Measurements from ENCODE around the gene OR4D2. TPM values are rescaled to one million over a fixed set of nuclear protein-coding genes. Genes with fewer than 3 reads are reported as not detected.

OR4D2 gene
- total RNA-seq, 1 donor from 2014 or later, result not detected

DNA sequence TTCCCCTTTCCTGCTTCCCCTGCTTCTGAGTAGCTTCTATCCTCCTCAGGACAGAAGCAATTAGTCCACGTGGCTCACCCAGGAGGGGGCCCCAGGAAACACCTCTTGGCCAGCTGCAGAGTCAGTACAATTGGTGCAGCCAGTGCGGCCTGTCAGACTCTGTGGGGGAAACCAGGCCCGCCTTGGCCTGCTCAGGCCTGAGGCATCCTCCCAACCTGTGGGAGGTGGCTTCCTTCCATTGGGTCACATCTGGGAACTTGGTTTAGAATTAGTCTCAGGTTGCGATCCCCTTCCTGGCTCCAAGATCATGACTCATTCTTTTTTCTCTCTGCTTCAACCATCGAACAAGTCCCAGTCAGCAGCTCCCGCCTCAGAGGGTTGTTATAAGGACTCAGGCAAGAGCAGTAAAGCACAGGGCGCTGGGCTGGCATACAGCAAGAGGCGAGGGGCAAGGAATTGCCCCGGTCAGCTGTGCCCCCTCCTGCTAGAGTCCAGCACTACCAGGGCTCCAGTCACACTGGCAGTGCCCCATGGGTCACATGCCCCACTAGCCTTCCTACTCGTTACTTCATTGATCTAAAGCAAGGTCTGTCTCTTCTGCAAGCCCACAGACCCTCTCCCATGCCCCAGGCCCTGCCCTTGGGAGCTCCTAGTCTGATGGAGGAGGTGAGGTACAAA, 17.7 kb downstream of the OR4D2 start:
- DNase-seq (ENCODE audit: low spot score, unreplicated experiment), result no peak
- no peaks in the 10 kb centered on the region for H3K9me3 Mint-ChIP-seq (ENCODE audit: low read depth)
- peaks cover 35% of the 10 kb centered on the region for H3K27me3 Mint-ChIP-seq
- no peak overlapping the region for H3K4me3 Mint-ChIP-seq (ENCODE audit: low read depth)
- no peak overlapping the region for H3K27ac Mint-ChIP-seq
- no peak for TF ChIP-seq CTCF (IDR thresholded peaks at IDR 0.05; ENCODE audit: unreplicated experiment)
- H3K4me1 Mint-ChIP-seq (ENCODE audit: low read depth), result no peaks in the 10 kb centered on the region
- H3K36me3 Mint-ChIP-seq (ENCODE audit: insufficient read depth), result no peaks in the 10 kb centered on the region

DNA sequence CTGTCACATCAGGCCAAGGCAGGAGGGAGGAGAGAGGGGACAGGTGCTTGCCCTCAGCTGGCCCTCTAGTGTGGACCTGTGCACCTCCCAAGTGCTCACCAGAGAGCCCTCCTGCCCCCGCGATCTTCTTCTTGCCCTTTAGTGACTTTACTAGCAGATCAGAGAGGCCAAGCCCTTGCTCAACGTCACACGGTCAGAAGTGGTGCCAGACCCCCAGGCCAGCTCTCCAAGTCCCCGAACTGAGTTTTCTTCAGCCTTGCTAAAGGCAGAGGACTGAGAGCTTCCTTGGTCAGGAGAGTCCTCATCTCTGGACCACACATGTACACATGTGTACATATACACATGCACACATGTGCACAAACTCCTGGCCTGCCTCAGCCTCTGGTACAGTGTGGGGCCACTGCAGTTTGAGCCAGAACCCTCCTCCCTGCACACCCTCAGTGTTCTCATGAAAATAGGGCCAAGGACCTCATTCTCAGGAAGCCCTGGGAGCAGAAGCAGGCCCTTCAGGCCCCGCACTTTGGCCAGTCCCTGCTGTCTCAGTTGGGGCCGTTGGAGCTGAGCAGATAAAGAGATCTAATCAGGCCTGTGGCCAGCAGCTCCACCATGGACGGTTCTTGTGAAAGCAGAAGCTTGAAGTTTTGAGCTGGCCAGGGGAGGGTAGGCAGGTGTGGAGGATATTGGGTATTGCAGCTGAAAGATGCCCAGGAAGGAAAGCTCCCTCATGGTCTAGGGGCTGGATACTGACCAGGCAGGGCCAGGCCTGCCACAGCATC, 18.4 kb downstream of the OR4D2 start:
- no peak for TF ChIP-seq CTCF (IDR thresholded peaks at IDR 0.05; ENCODE audit: unreplicated experiment)
- peaks cover 36% of the 10 kb centered on the region for H3K27me3 Mint-ChIP-seq
- no peaks in the 10 kb centered on the region for H3K36me3 Mint-ChIP-seq (ENCODE audit: insufficient read depth)
- H3K4me3 Mint-ChIP-seq (ENCODE audit: low read depth), result no peak overlapping the region
- H3K27ac Mint-ChIP-seq, result no peak overlapping the region
- H3K9me3 Mint-ChIP-seq (ENCODE audit: low read depth), result no peaks in the 10 kb centered on the region
- no peak for DNase-seq (ENCODE audit: low spot score, unreplicated experiment)
- no peaks in the 10 kb centered on the region for H3K4me1 Mint-ChIP-seq (ENCODE audit: low read depth)

DNA sequence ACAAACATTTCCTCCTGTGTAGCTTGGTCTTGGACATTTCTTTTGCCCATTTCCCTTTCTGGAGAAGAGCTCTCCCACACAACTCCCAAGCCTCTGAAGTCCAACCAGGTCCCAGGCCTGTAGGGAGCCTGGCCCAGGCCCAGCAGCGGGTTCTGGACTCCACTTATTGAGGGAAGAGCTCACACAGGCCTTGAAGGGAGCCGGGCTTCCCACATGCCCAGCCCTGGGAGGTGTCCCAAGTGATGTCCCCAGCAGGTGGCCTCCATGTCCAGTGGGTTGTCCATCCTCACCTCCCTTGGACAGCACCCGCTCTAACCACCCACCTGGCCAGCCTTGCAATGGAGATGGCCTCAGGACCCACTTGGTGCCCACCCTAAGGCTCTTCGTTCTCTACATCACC, 19.8 kb downstream of the OR4D2 start:
- Mint-ChIP-seq H3K9me3 (ENCODE audit: low read depth) (no peaks in the 10 kb centered on the region), H3K27me3 (peaks cover 36% of the 10 kb centered on the region), H3K4me1 (ENCODE audit: low read depth) (peaks cover 3% of the 10 kb centered on the region), H3K4me3 (ENCODE audit: low read depth) (no peak overlapping the region), H3K36me3 (ENCODE audit: insufficient read depth) (no peaks in the 10 kb centered on the region), H3K27ac (no peak overlapping the region)
- DNase-seq (ENCODE audit: low spot score, unreplicated experiment), result no peak
- TF ChIP-seq CTCF (IDR thresholded peaks at IDR 0.05; ENCODE audit: unreplicated experiment), result no peak

DNA sequence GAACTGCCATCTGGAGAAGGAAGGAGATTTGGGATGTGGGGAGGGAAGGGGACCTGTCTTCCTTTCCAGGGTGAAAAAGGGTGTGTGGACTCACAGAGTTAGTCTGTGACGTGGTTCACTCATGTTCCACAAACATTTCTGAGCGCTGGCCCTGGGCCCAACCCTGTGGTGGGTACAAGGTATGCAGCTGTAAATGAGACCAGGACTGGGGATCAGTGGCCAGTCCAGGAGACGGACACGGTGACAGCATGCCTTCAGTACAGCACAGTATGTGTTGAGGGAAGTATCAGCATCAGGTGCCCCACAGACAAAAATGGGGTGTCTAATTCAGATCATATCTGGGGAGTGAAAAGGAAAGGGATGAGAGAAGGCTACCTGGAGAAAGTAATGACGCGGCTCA, 20.3 kb downstream of the OR4D2 start:
- Mint-ChIP-seq H3K27me3 (peaks cover 35% of the 10 kb centered on the region), H3K27ac (no peak overlapping the region), H3K9me3 (ENCODE audit: low read depth) (no peaks in the 10 kb centered on the region), H3K4me1 (ENCODE audit: low read depth) (peaks cover 3% of the 10 kb centered on the region), H3K36me3 (ENCODE audit: insufficient read depth) (no peaks in the 10 kb centered on the region), H3K4me3 (ENCODE audit: low read depth) (no peak overlapping the region)
- no peak for TF ChIP-seq CTCF (IDR thresholded peaks at IDR 0.05; ENCODE audit: unreplicated experiment)
- no peak for DNase-seq (ENCODE audit: low spot score, unreplicated experiment)

- H3K27ac Mint-ChIP-seq, result no peak overlapping the region
- peaks cover 3% of the 10 kb centered on the region for H3K4me1 Mint-ChIP-seq (ENCODE audit: low read depth)
- TF ChIP-seq CTCF (IDR thresholded peaks at IDR 0.05; ENCODE audit: unreplicated experiment), result no peak
- peaks cover 35% of the 10 kb centered on the region for H3K27me3 Mint-ChIP-seq
- no peak overlapping the region for H3K4me3 Mint-ChIP-seq (ENCODE audit: low read depth)
- H3K36me3 Mint-ChIP-seq (ENCODE audit: insufficient read depth), result no peaks in the 10 kb centered on the region
- H3K9me3 Mint-ChIP-seq (ENCODE audit: low read depth), result no peaks in the 10 kb centered on the region
- DNase-seq (ENCODE audit: low spot score, unreplicated experiment), result no peak
Measured at GRCh38 chr17:58187675-58188074, 20.9 kb downstream of the OR4D2 start.
